Renal cortical epithelial cell (primary cell): Measurements from ENCODE around the gene KCNN3. TPM values are rescaled to one million over a fixed set of nuclear protein-coding genes. Genes with fewer than 3 reads are reported as not detected.

Experiments
- DNase-seq: peaks from one replicate; pipeline ENCODE4 v3.0.0-alpha.2; 2011; ENCODE audit warnings: low read depth
- total RNA-seq: library from RNA; depleted of rRNA; stranded (reverse); fragments of >200 nt; gene quantifications from 2 replicates; pipeline ENCODE4 v1.2.3, GENCODE V29; 2014

KCNN3 gene
- total RNA-seq, 1 donor from 2014 or later = under 0.01 TPM

DNA sequence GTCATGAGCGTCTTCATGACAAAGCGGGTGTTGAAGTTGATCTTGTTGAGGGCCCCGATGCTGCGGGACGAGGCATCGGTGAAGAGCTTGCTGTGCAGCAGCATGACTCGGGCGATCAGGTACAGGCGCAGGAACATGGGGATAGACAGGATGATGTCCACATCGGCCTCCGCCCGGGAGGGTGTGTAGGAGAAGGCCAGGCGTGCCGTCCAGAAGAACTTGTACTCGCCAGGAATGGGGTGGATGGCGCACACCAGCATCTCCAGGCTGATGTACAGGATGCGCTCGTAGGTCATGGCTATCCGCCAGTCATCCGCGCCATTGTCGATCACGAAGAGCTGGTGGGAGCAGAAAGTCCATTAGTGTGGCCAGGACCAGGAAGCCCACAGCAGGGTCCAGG, 98.0 kb downstream of the KCNN3 start:
- DNase-seq = no peak

DNA sequence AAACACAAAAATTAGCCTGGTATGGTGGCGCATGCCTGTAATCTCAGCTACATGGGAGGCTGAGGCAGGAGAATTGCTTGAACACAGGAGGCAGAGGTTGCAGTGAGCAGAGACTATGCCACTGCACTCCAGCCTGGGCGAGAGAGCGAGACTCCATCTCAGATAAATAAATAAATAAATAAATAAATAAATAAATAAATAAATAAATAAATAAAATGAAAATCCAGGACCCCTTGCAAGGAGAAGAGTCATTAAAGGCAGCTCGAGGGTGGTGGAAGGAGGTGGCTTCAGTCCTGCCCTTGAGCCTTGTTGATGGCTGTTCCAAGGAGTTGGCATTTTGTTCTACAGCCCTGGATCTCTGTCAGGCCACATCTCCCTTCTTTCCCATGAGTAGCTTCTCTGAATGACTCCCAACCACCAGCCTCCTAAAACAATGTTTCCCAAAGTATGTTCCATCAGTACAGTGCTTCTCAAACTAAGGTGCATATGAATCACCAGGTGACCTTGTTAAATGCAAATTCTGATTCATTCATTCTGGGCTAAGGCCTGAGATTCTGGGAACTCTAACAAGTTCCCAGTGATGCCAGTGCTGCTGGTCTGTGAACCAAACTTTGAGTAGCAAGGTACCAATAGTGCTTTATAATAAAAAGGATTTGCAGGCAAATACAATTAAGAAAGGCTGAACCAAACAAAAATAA, 99.0 kb downstream of the KCNN3 start:
- no peak for DNase-seq

DNA sequence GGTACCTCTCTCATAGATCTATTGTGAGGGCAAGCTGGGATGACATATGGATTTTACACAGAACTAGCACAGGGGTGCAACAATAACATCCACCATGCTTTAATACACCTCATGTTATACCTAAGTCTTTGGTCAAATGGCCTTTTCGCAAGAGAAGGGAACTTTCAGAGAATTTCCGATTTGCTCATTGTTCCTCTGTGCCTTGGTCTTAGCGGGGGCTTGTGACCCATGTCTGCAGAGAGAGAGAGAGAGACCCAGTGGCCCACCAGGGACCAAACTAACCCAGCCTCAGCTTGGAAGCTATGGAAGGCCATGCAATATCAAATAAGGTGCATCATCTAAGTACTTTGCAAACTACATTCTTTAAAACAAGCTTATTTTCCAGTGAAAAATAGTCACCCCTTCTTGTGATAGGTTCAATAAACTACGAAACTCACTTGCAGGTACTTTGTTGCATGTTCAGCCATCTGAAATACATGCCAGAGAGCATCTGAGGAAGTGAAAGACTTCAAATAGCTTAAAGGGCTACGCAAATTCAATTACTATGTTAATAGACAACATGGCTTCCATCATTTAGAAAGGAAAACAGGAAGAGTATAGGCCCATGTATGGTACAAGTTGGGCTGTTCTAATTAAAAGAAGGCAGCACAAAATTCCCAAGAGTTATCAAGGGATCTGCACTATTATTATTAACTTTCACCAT, 100.7 kb downstream of the KCNN3 start:
- DNase-seq = no peak

DNA sequence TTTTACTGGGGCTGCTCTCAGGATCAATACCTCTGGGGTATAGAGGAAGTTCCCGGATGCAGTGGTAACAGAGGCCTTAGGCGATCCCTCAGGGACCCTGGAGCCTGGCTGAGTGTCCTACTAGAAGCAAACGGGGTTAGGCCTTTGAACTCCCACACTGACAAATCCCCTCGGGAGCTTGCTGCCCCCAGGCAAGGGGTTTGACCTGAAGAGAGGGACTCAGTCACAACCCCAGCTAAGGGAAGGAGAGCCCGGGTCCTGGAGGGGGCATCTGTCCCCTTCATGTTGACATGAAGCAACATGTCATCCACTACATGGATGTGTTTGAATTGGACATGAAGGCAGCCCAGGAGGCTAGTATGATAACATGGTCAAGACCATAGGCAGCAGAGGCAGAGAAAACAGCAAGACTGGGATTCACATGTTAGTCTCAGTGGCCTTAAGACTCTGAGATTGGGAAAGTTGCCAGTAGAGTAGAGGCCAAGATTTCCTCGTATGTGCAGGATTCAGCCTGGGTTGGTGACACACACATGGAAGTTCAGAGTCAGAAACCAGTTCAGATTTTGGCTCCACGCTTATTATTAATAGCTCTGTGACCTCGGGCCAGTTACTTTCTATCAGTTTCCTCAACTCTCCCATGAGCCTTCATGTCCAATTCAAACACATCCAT, 101.5 kb downstream of the KCNN3 start:
- DNase-seq = no peak

DNA sequence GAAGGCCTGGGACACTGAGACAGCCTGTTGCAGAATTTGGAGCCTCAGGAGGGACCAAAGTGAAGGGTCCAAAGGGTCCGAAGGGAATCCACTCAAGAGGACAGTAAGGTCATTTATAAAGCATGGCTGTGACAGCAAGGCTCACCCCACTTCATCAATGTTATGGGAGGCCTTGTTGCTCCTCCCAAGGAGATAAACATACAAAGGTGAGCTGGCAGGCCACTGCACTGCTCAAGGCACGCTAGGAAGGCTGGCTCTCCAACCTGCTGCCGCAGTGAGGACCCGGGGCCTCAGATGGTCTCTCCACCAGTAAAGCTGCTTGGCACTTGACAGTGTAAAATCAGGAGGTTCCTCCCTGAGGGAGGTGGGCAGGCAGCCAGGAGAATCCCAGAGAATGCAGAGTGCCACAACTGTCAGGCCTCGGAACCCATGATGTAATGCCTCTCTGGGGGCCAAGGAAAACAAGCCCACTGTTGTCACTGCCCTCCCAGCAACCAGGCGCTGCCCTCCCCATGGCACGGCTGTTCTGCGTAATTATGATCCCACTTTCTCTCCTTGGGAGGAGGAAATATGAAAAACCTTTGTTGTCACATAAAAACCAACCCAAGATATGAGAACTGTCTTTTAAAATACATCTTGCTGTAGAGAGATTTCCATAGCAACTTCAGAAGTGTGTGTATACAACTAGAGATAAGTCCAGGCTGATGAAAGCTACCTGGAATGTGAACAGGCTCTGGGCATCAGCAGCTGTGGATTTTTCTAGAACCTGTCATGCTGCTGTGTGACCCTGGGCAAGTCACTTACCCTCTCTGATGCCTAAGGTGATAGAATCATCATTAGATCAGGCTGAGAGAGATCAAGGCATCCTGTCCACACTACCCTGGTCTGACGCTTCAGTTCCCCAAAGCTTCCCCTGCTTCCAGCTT, 102.5 kb downstream of the KCNN3 start:
- no peak for DNase-seq

DNA sequence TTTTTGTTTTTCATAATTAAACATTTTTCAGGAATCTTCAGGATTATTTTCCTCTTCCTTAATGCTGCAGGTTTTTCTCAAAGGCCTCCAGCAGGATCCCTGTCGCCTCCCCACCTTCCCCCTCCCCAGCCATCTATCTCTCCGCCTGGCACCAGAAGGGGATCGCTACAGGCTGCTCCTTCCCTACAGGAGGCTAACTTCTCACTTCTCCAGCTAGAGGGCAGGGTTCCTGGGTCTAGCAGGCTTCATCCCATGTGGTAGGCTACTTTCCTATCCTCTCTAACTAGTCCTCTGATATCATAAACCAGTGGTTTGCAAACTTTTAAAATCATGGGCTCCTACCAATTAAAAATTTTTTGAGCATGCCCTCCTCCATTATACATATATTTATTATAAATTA, 104.1 kb downstream of the KCNN3 start:
- peak; percentile 28 for DNase-seq

DNA sequence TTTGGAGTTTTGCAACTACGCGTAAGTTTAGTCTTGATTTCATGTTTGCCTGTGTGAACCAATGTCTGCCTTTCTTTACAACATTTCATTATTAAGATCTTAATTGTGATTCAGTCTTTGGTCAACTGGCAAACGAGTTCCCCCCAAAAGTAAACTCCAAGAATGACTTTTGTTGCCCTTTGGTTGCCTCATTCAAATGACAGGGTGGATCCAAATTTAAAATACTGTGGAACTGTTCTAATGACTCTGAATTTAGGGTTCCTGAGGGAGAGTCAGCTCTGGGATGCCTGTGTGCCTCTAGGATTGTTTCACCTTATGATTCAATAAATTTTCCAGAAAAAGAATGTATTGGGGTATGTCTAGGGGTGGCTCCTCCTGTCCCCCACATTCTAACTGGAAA, 105.3 kb downstream of the KCNN3 start:
- no peak for DNase-seq

DNA sequence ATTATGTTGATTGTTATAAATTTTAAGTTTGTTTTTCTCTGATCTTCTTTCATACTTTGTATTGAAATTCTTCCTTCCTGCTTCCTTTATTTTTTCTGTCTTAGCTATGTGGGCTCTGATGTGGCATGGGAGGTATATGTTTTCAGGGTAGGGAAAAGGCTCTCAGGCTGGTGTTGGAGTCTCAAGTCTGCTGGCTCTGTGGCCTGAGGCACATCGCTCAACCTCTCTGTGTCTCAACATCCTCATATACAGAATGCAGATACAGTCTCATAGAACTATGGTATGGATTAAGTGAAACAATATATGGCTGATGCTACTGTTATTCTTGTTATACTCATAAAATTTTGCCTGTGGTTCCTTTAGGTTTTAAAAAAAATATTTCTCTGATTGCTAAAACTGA, 105.9 kb downstream of the KCNN3 start:
- no peak for DNase-seq

DNA sequence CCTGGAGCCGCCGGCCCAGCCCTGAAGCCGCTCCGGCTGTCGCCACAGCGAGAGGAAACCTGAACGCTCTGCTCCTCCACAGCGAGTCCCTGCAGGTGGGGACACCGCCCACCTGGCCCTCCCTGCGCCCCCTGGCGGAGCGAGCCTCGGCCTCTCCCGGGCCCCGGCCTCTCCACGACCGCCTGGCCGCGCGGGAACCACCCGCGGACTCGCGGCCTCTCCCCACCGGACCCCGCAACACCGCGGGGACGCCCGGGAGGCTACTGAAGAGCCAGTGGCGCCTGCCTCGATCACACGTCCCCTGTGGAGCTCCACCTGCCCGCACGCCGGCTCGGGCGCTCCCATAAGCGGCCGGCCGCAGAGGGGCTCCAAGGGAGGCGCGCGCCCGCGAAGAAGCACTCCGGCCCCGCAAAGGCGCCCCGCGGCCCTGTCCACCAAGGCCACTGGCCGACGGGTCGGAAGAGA, 109.6 kb downstream of the KCNN3 start:
- DNase-seq = no peak

DNA sequence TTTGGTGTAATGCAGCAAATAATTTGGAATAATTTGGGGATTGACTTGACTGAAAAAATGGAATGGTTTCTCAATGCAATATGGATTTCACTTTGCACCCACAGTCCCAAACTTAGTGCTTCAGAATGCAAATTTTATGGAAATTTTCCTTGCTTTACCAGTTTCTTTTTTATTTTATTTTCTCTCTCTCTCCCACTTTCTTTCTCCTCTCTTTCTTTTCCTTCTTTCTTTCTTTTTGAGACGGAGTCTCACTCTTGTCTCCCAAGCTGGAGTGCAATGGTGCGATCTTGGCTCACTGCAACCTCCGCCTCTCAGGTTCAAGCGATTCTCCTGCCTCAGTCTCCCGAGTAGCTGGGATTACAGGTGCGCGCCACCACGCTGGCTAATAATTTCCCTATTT, 110.3 kb downstream of the KCNN3 start:
- no peak for DNase-seq

DNA sequence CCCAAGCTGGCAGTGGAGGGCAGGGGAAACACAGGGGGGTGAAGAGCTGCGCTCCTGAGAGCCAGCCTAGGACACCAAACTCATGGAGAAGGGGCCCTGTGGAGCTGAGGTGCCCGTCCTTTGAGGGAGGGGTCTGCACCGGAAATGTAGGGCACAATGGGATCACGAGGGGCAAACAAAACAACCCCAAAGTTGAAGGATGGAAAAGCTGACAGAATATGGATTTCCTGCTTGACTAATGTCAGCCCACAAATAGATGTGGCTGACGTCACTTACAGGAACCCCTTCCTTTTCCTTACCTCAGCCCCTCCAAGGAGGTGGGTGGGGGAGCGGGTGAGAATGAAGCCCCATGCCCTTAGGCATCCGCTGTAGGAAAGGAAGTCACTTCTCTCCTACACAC, 110.9 kb downstream of the KCNN3 start:
- DNase-seq = no peak

DNA sequence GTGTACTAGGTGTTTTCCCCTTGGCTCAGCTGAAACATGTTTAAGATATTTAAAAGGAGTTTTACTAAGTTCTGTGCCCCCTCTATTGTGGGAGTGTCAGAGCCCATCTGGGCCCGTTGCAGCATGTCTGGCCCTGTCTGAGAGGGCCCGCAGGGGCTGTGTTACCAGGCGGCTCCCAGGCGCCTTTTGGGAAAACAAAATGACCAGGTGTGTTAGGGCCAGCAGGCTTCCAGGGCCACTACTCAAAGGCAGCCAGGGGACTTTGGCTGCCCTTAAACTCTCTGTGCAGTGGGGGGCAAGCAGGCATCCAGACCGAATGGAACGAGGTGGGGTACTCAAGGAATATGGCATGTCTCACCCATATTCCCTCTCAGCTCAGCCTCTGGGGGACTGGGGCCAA, 111.7 kb downstream of the KCNN3 start:
- no peak for DNase-seq

DNA sequence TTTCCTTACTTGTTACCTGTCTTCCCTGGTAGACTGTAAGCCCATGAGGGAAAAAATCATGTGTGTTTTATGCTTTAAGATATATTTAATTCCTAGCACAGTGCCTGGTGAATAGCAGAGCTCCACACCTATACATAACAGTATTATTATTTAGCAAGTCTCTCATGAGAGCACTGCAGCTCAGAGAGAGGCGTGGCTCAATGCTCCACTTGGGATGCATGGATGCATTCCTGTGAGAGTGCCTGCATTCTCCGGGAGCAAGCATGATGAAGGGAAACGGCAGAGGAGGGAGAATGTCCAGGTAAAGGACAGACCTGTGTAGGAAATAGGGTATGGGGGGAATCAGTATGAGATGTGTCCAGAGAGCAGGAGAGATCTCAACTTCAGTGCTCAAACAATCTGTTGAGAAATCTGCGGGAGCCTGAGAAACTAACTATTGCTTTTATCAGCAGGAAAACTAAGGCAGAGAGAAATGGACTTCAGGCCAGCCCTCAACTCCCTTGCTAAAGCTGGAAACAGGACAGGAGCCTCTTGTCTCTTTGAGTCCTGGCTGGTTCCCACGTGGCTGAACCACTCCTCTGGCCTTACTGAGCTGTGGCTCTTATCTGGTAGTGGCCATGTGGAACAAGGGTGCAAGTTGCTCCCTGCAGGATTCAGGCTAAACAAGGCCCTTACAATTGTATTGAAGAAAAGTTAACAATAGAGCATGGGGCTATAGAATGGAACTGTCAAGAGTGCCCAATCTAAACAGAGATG, 113.1 kb downstream of the KCNN3 start:
- DNase-seq = no peak

DNA sequence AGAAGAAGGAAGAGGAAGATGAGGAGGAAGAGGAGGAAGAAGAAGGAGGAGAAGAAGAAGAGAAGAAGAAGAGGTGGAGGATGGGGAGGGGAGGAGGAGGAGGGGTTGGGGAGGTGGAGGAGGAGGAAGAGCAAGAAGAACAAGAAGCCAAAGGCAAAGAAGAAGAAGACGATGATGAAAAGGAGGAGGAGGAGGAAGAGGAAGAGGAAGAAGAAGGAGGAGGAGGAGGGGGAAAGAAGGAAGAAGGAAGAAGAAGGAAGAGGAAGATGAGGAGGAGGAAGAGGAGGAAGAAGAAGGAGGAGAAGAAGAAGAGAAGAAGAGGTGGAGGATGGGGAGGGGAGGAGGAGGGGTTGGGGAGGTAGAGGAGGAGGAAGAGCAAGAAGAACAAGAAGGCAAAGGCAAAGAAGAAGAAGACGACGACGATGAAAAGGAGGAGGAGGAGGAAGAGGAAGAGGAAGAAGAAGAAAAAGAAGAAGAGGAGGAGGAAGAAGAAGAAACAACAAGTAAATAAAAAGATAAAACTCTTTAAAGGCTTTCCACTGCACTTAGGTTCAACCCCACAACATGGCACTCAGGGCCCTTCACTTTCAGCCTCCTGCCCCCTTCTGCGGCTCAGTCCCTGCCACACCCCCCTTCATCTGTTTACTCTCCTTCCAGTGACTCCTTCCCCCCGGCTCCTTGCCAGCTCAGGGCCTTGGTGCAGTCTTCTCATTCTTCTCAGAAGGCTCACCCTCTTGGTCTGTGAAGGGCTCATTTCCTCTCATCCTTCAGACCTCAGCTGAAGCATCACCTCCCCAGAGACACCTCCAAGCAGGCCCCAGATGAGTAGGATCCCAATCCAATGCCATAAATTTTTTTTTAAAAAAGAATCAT, 114.0 kb downstream of the KCNN3 start:
- DNase-seq = no peak

DNA sequence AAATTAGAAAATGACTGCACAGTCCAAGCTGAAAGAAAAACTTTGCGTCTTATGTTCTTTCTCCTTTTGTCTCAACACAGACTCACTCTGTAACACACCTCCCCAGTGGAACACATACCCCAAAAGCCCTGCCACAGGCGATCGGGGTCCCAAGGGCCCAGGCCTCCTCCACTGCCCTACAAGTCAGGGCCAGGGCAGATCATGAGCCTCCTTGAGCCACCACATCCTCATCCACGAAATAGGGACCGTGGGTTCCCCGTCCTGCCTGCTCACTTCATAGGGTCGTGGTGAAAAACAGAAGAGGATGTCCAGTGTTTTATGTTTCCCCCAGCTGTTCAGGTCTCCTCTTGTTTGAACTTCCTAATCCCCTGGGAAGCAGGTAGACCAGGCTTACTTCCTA, 116.7 kb downstream of the KCNN3 start:
- no peak for DNase-seq

DNA sequence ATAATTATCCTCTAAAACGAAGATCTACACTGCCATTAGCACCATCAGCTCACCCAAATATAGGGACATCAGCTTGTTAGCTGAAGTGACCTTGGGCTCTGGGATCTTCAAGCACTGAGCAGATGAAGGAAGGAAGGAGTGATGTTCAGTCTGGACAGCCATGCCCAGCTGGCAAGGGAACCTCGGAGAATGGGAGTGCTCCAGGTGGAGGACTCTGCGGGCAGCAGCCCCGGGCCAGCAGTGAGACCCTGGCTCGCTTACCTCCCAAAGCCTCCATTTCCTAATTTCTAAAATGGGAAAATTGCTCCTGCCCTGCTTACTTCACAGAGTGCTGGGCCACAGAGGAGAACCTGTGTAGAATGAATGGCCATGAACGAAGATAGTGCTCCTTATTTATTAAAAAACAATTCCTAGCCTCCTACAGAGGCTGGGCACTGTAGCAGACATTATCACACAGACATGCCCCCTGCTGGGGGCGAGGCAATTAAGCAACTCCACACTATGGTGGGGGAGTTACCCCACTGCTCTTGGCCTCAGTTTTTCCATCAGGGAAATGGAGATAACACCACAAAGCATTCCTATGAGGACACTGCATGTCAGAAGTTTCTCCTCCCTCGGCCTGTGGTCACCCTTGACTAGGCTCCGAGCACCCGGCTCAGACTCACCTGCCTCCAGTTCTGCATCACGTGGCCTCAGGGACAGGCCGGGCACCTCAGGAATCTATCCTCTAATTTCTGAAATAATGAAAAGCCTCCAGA, 117.6 kb downstream of the KCNN3 start:
- DNase-seq = no peak

DNA sequence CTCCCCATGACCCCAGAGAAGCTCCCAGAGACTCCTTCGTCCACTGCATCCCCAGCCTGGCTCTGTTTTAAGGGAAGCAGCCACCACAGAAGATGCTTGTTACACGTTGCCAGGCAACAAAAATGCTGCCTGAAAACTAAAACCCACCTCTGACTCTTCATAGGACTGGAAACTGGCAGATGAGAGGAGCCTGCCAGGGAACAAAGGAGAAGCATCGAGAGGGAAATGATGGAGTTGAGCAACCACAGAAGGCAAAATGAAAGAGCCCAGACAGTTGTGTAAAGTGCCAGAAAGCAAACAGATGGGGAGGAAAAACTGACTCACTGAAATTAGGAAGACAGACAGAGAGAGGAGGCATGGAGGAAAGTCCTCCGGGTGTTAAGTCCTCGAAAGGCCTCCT, 118.4 kb downstream of the KCNN3 start:
- DNase-seq = no peak

DNA sequence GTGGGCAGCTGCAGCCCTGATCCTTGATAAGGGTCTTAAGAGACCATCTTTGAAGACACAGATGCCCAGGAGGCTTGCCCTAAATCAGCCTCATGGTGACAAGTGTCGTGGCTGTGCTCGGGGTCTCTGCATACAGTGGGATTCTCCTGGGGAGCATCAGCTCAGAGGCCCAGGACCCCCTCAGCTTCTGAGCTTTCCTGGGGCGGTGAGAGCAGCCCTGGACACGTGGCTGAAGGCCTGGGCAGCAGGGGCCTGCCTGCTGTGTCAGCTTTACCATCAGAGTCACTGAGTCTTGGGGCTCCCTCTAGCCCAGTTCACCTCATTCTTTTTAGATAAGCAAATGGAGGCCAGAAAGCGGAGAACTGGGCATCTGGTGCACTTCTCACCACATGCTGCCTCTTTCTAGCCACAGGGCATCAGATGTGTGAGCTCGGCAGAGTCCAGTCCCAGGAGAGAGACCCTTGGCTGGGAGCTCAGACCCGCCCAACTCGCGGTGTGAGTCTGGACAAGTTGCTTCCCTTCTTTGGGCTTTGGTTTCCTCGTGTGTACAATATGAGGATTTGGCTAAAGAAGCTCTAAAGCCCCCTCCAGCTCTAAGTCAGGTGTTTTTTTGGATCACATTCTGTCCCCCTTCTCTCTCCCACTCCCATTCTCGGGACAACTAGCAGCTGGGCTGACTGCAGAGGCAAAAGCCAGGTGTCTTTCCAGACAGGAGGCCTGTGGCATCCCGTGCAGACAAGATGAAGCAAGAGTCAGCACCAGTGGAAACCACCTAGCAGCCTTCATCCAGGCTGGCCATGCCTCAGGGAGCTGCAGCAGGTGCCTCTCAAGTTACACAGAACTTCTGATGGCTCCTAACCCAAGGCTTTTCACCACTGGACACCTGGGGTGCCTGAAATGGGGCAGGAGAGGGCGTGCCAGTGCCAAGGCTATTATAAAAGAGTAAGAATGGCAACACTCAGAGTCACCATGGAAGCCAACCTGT, 119.1 kb downstream of the KCNN3 start:
- no peak for DNase-seq
